HepG2 (cell line): ENCODE results near the gene LILRB3. TPM values are rescaled to one million over a fixed set of nuclear protein-coding genes. Genes with fewer than 3 reads are reported as not detected.

Experiments
- CENPBD1 ChIP-seq: sonication (generic); formaldehyde crosslinking; IDR thresholded peaks from 2 replicates; pipeline ENCODE4 v1.8.0; 2022; ENCODE audit warnings: missing genetic modification reagents, low read depth, mild to moderate bottlenecking, borderline replicate concordance
- DZIP1 ChIP-seq: sonication (generic); formaldehyde crosslinking; IDR thresholded peaks from 2 replicates; pipeline ENCODE4 v1.5.0; 2020; ENCODE audit warnings: mild to moderate bottlenecking, missing genetic modification reagents
- GTF2F1 ChIP-seq: fragments of 150-350 bp; IDR thresholded peaks from 2 replicates; pipeline ENCODE4 v1.6.1; 2014; ENCODE audit warnings: low read length
- HDAC2 ChIP-seq: sonication (generic); formaldehyde crosslinking; IDR thresholded peaks from 2 replicates; pipeline ENCODE4 v1.4.0; 2020; ENCODE audit warnings: missing genetic modification reagents
- IKZF1 ChIP-seq: fragments of 450-650 bp; IDR thresholded peaks from 2 replicates; pipeline ENCODE4 v1.7.1; 2016
- NFIB ChIP-seq: sonication (generic); formaldehyde crosslinking; IDR thresholded peaks from 2 replicates; pipeline ENCODE4 v1.9.0; 2021; ENCODE audit warnings: missing genetic modification reagents, mild to moderate bottlenecking, borderline replicate concordance
- SSRP1 ChIP-seq: IDR thresholded peaks from 2 replicates; pipeline ENCODE4 v1.6.1; 2016; ENCODE audit warnings: control low read depth
- TIGD3 ChIP-seq: sonication (generic); formaldehyde crosslinking; IDR thresholded peaks from 2 replicates; pipeline ENCODE4 v1.5.1; 2020; ENCODE audit warnings: mild to moderate bottlenecking, missing genetic modification reagents, borderline replicate concordance
- ZBTB40 ChIP-seq, 2 experiments: fragments of 450-650 bp in 1 of 2; sonication (generic) in 1 of 2; formaldehyde crosslinking in 1 of 2; IDR thresholded peaks; 2 replicates each; pipeline versions ENCODE4 v1.6.1 to v1.8.0; 2016 to 2022; ENCODE audit warnings: antibody characterized with exemption in 1 of 2, mild to moderate bottlenecking in 1 of 2, missing genetic modification reagents in 1 of 2
- ZNF704 ChIP-seq: sonication (generic); formaldehyde crosslinking; IDR thresholded peaks from 2 replicates; pipeline ENCODE4 v1.8.1; 2023; ENCODE audit warnings: mild to moderate bottlenecking, inconsistent platforms, moderate library complexity, missing genetic modification reagents, borderline replicate concordance
- polyA plus RNA-seq, 8 experiments: library from polyadenylated mRNA; depleted of rRNA in 3 of 8; stranded (reverse) in 7 of 8; unstranded in 1 of 8; fragments of >200 nt; fragmentation: Illumina TruSeq in 4 of 8; extraction: Trizol in 4 of 8; gene quantifications; 2 replicates each; pipeline versions ENCODE4 v1.2.1 to v1.2.3, GENCODE V29; 2011 to 2016; ENCODE audit warnings: low read depth in 4 of 8, missing spikeins in 1 of 8, mixed read lengths in 1 of 8; ENCODE audit not compliant: insufficient read depth in 1 of 8
- total RNA-seq, 5 experiments: library from RNA; depleted of rRNA; stranded (reverse); fragments of >200 nt; fragmentation: Illumina TruSeq; extraction: Trizol; gene quantifications; 2 replicates each; pipeline ENCODE4 v1.2.3, GENCODE V29; 2016; ENCODE audit warnings: low read depth in 1 of 5

LILRB3 gene
- total and polyA plus RNA-seq, 2 of the 13 experiments (the other 11 are each of a cell fraction or from before 2014, with no cell fraction given): 0.22 TPM; not detected in 1

- TF ChIP-seq ZNF704 (CRISPR knock-in tag): no peak
- no peak for TF ChIP-seq TIGD3 (CRISPR knock-in tag)
- no peak for TF ChIP-seq DZIP1 (CRISPR knock-in tag)
- TF ChIP-seq GTF2F1: no peak
- TF ChIP-seq IKZF1: no peak
- TF ChIP-seq SSRP1 (CRISPR knock-in tag): 0 out of 2 replicates have a peak, but pooled peaks have one; percentile 21
- TF ChIP-seq NFIB (CRISPR knock-in tag): no peak
- peak; percentile 94 for TF ChIP-seq HDAC2 (CRISPR knock-in tag)
- no peak for TF ChIP-seq ZBTB40 (IDR thresholded peaks at IDR 0.05)
- TF ChIP-seq ZBTB40 (CRISPR knock-in tag; IDR thresholded peaks at IDR 0.05): no peak
- no peak for TF ChIP-seq CENPBD1 (CRISPR knock-in tag)
These were observed 12.9 kb downstream of the LILRB3 start (continued) for GRCh38 chr19:54209811-54210494.
